ENCODE data around the gene GPR137B. TPM values are rescaled to one million over a fixed set of nuclear protein-coding genes. Genes with fewer than 3 reads are reported as not detected.
"Not testable (repeated sequence)": the region's sequence is repeated elsewhere in the genome, so short reads cannot be mapped to it uniquely, and the experiment has no call there.

The GPR137B gene
- total and polyA plus RNA-seq, 9 of the 15 experiments (the other 6 are each of a cell fraction or from before 2014, with no cell fraction given) = 0.04 to 1.0 (median 0.62) TPM

DNA sequence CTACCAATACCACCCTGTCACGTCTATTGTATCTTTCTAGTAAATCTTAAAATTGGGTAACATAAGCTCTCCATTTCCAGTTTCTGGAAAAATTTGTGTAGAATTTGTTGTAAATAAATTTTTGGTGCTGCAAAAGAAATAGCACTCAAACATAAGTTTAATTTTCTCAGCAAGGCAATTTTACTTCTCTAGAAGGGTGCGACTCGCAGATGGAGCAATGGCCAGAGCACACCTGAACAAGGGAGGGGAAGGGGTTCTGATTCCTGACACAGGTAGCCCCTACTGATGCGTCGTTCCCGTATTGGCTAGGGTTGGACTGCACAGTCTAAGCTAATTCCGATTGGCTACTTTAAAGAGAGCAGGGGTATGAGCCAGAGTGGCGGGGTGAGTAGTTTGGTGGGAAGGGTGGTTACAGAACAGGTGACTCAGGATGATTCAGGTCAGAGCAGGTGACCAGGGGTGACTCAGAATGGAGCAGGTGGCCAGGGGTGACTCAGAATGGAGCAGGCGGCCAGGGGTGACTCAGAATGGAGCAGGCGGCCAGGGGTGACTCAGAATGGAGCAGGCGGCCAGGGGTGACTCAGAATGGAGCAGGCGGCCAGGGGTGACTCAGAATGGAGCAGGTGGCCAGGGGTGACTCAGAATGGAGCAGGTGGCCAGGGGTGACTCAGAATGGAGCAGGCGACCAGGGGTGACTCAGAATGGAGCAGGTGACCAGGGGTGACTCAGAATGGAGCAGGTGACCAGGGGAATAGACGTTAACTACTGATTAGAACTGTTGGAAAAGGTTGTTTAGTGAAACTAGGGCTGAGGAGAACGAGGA, 45.5 kb upstream of the GPR137B start (continued):
- TF ChIP-seq, protein P1, sequence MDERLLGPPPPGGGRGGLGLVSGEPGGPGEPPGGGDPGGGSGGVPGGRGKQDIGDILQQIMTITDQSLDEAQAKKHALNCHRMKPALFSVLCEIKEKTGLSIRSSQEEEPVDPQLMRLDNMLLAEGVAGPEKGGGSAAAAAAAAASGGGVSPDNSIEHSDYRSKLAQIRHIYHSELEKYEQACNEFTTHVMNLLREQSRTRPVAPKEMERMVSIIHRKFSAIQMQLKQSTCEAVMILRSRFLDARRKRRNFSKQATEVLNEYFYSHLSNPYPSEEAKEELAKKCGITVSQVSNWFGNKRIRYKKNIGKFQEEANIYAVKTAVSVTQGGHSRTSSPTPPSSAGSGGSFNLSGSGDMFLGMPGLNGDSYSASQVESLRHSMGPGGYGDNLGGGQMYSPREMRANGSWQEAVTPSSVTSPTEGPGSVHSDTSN (CRISPR knock-in tag; IDR thresholded peaks at IDR 0.05; ENCODE audit: low read depth) = peak; percentile 13; the same call in 1 of the 2 replicates
- TF ChIP-seq, protein P1 (tag; conservative IDR thresholded peaks at IDR 0.05; ENCODE audit: low read depth) = not testable (repeated sequence)
- TF ChIP-seq, protein P2, sequence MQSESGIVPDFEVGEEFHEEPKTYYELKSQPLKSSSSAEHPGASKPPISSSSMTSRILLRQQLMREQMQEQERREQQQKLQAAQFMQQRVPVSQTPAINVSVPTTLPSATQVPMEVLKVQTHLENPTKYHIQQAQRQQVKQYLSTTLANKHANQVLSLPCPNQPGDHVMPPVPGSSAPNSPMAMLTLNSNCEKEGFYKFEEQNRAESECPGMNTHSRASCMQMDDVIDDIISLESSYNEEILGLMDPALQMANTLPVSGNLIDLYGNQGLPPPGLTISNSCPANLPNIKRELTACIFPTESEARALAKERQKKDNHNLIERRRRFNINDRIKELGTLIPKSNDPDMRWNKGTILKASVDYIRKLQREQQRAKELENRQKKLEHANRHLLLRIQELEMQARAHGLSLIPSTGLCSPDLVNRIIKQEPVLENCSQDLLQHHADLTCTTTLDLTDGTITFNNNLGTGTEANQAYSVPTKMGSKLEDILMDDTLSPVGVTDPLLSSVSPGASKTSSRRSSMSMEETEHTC (IDR thresholded peaks at IDR 0.05) = peak; percentile 80
- TF ChIP-seq FOXJ2 (tag; IDR thresholded peaks at IDR 0.05) (0 out of 2 replicates have a peak, but pooled peaks have one; percentile 59), TCF7L2 (IDR thresholded peaks at IDR 0.05; ENCODE audit: low read depth, low read length) (peak; percentile 79), ZBED1 (IDR thresholded peaks at IDR 0.05) (peak; percentile 49; the same call in 1 of the 2 replicates), FOSL1 (tag; conservative IDR thresholded peaks at IDR 0.05) (peak; percentile 87), KLF16 (IDR thresholded peaks at IDR 0.05) (peak; percentile 70), MYNN (IDR thresholded peaks at IDR 0.05) (peak; percentile 77; the same call in 1 of the 2 replicates), JUND (IDR thresholded peaks at IDR 0.05; ENCODE audit: borderline replicate concordance, low read depth, low read length) (peak; percentile 88), JUND (tag; IDR thresholded peaks at IDR 0.05; ENCODE audit: borderline replicate concordance, low read depth, low read length) (peak; percentile 91), NEUROD1 (IDR thresholded peaks at IDR 0.05; ENCODE audit: borderline replicate concordance, low read depth, low read length, partially characterized antibody) (peak; percentile 22), BHLHE40 (IDR thresholded peaks at IDR 0.05; ENCODE audit: low read length) (peak; percentile 73), FOS (IDR thresholded peaks at IDR 0.05; ENCODE audit: extremely low read depth, insufficient read length) (peak; percentile 5), MYC (IDR thresholded peaks at IDR 0.05; ENCODE audit: low read depth, low read length) (peak; percentile 32; the same call in 1 of the 2 replicates), NFE2 (IDR thresholded peaks at IDR 0.05; ENCODE audit: low read depth) (peak; percentile 66)
- TF ChIP-seq MYNN (CRISPR knock-in tag; IDR thresholded peaks at IDR 0.05); MYC (CRISPR knock-in tag; IDR thresholded peaks at IDR 0.05; ENCODE audit: borderline replicate concordance, low read depth): not testable (repeated sequence)

Data from K562 (cell line).